ENCODE measurements around the gene CACNA1C.

Gene CACNA1C

DNA sequence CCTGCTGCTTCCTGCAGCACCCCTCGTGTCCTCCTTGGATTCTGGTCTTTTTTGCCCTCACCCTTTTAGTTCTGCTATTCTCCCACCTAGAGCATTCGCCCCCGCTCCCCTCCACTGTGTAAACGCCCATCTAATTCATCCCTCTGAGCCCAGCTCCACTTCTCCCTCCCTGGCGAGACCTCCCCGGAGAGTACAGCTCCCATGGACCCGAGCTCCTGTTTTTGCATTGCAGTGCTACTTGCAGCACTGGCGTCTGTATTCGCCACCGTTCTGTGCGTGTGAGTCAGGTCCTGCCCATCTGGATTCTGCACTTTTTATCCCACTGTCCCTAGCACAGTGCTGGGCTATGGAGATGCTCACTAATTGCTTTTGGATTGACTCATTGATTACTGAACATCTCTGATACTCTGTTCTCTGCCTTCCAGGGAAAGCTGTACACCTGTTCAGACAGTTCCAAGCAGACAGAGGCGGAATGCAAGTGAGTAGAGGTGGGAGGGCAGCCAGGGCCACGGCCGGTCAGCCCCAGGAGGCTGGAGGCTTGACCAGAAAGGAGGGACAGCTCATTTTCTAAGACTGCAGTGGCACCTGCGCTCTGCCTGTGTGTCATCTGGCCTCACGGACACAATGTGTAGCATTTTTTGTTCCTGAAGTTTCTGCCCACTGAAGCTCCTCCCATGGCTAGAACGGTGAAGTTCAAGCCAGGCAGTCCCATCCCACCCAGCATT is 553.6 kb downstream of the CACNA1C start:
- TF ChIP-seq GATA2 (IDR thresholded peaks at IDR 0.05; ENCODE audit: low read depth, low read length) = no peak
- TF ChIP-seq GATA3 (IDR thresholded peaks at IDR 0.05; ENCODE audit: low read depth, low read length) = no peak

GRCh38 chr12:2607881-2608607 is 555.3 kb downstream of the CACNA1C start:
- TF ChIP-seq GATA2 (IDR thresholded peaks at IDR 0.05; ENCODE audit: low read depth, low read length) (no peak), GATA3 (IDR thresholded peaks at IDR 0.05; ENCODE audit: low read depth, low read length) (no peak)

DNA sequence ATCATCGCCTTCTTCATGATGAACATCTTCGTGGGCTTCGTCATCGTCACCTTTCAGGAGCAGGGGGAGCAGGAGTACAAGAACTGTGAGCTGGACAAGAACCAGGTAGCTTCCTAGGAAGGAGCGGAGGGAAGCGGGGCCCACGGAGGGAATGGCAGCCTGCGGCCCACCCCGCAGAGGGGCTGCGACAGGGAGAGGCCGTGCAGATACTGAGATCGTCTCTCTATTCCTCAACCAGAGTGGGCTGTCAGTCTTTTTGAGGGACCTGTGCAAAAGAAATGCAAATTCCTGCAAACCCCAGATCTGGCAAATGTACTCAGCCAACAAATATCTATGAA is 555.8 kb downstream of the CACNA1C start:
- TF ChIP-seq GATA2 (IDR thresholded peaks at IDR 0.05; ENCODE audit: low read depth, low read length) (no peak), GATA3 (IDR thresholded peaks at IDR 0.05; ENCODE audit: low read depth, low read length) (no peak)

DNA sequence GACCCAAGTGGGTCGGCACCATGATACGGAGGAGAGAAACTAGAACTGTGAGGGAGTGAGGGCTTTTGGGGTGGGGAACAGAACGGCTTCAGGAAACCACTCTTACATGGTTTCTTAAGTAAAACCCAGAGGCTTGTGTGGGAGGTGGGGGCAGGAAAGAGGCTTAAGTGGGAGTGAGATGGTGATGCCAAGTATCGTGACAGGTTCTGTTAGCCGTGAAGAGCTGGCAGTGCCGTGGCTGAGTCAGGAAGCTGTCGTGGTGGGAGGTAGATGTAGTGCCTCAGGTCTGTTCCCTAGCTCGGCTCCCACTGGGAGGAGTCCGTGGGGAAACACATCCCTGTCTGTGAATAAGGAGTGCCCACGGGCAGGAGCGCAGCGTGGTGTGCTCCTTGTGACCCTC is 556.2 kb downstream of the CACNA1C start:
- TF ChIP-seq GATA3 (IDR thresholded peaks at IDR 0.05; ENCODE audit: low read depth, low read length) (no peak), GATA2 (IDR thresholded peaks at IDR 0.05; ENCODE audit: low read depth, low read length) (no peak)

DNA sequence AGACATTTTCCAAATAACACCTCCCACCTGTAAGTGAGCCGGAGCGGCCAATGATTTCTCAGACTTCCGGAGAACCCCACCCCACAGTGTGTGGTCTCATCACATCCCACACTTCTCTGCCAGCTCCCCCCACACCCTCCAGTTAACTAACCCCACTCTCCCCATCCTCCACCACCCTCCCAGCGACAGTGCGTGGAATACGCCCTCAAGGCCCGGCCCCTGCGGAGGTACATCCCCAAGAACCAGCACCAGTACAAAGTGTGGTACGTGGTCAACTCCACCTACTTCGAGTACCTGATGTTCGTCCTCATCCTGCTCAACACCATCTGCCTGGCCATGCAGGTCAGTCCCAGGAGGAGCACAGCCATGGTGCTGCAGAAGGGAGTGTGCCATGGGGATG is 557.6 kb downstream of the CACNA1C start:
- TF ChIP-seq GATA2 (IDR thresholded peaks at IDR 0.05; ENCODE audit: low read depth, low read length) (no peak), GATA3 (IDR thresholded peaks at IDR 0.05; ENCODE audit: low read depth, low read length) (no peak)

DNA sequence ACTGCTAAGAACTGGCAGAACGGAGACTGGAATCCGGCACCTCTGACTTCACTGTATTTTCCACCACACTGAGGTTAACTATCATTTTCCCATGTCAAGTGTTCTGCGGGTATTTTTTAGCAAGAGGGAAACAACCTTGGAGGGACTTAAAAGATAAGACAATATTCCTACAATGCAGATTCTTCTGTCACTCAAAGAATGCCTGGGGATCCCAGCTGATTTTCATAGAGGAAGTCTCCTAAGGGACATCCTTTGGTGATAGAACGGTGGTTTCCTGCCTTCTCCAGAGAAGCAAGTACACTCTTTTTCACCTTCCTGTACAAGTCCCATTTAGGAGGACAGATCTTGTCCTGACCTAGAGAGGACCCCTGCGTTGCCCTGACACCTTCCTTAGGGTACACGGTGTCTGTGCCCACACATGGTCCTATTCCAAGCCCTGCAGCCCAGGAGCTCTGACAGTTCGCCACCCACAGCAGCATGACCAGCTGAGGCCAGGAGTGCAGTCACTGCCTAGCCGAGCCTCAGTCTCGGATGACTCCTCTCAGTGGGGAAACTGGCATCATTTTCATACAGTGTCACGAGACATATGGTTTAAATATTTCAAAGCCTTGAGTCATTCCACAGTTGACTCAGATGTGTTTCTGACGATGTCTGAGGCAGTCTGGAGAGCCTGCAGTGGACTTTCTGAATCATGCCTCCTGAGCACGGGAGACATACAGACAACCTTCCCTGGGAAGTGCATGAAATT is 560.7 kb downstream of the CACNA1C start:
- TF ChIP-seq GATA2 (IDR thresholded peaks at IDR 0.05; ENCODE audit: low read depth, low read length) (no peak), GATA3 (IDR thresholded peaks at IDR 0.05; ENCODE audit: low read depth, low read length) (no peak)

DNA sequence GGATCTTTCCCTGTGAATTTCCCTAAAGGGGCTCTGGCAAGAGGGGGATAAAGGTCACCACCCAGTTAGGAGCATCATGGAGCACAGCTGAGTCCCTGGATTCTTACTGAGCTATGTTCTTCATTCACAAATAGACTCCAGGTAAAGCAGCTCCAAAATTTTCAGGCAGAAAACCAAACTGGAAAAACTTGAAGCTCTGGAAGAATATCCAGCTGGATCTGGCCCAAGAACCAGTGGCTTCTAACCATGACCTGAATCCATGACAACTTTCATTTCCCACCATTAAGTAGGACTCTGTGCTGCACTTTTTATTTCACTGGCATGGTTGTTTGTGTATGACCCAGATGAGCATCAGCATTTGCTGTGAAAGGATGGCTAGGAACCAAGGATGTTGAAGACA is 561.6 kb downstream of the CACNA1C start:
- no peak for TF ChIP-seq GATA3 (IDR thresholded peaks at IDR 0.05; ENCODE audit: low read depth, low read length)
- no peak for TF ChIP-seq GATA2 (IDR thresholded peaks at IDR 0.05; ENCODE audit: low read depth, low read length)

GRCh38 chr12:2615665-2616402 is 563.0 kb downstream of the CACNA1C start:
- TF ChIP-seq GATA2 (IDR thresholded peaks at IDR 0.05; ENCODE audit: low read depth, low read length) (no peak), GATA3 (IDR thresholded peaks at IDR 0.05; ENCODE audit: low read depth, low read length) (no peak)

DNA sequence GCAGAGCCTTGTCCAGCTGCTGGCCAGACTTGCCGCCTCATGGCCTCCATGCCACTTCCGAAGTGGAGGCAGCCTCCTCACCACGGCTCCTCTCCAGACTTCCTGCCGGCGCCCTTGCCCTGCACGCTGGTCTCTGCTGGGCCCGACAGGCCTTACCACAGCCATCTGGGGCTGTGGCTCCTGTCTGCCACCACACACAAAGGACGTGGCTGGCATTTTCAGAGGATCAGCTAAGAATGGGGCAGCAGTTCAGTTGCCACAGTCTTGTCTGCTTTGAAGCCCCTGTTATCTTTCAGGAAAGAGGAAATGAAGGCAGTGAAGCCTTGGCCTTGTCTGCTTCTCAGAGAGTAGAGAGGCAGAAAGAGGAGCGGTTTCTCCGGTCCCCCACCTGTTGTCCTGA is 564.0 kb downstream of the CACNA1C start:
- TF ChIP-seq GATA2 (IDR thresholded peaks at IDR 0.05; ENCODE audit: low read depth, low read length) (no peak), GATA3 (IDR thresholded peaks at IDR 0.05; ENCODE audit: low read depth, low read length) (no peak)

- no peak for TF ChIP-seq GATA2 (IDR thresholded peaks at IDR 0.05; ENCODE audit: low read depth, low read length)
- no peak for TF ChIP-seq GATA3 (IDR thresholded peaks at IDR 0.05; ENCODE audit: low read depth, low read length)
These were observed 564.6 kb downstream of the CACNA1C start for GRCh38 chr12:2617365-2617764.

- no peak for TF ChIP-seq GATA3 (IDR thresholded peaks at IDR 0.05; ENCODE audit: low read depth, low read length)
- no peak for TF ChIP-seq GATA2 (IDR thresholded peaks at IDR 0.05; ENCODE audit: low read depth, low read length)
These were observed 565.7 kb downstream of the CACNA1C start for GRCh38 chr12:2618291-2618995.

GRCh38 chr12:2619136-2619535 is 566.3 kb downstream of the CACNA1C start:
- no peak for TF ChIP-seq GATA2 (IDR thresholded peaks at IDR 0.05; ENCODE audit: low read depth, low read length)
- TF ChIP-seq GATA3 (IDR thresholded peaks at IDR 0.05; ENCODE audit: low read depth, low read length) = no peak

GRCh38 chr12:2622460-2622859 is 569.7 kb downstream of the CACNA1C start:
- TF ChIP-seq GATA3 (IDR thresholded peaks at IDR 0.05; ENCODE audit: low read depth, low read length) (no peak), GATA2 (IDR thresholded peaks at IDR 0.05; ENCODE audit: low read depth, low read length) (no peak)
